CD4-positive, alpha-beta T cell treated with Interferon alpha-2 for 1 hour (primary cell): ENCODE results near the gene RNASE13.

Experiments
- DNase-seq, 2 donors: peaks; one replicate each; pipeline ENCODE4 v3.0.0-alpha.2; 2020 to 2022

Gene RNASE13, protein sequence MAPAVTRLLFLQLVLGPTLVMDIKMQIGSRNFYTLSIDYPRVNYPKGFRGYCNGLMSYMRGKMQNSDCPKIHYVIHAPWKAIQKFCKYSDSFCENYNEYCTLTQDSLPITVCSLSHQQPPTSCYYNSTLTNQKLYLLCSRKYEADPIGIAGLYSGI

DNA sequence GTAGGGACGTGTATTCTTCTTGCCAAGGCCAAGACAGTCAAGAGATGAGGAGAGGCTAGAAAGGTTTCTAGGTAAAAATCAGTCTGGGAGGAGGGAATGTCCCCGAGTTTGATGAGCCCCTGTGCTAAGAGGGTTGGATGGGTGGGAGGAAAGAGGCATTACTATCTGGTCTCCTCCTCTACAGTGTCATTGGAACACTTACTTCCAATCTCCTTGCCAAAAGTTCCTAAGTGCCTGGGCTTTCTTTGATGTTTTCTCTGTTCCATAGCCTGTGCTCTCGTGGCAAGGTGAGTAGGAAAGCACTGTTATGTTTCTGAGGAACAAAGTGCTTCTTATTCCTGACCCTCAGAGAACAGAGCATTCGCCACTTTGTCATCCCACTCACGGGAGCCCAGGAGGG is at the start of gene RNASE13:
TSS of gene RNASE13 (minus strand) at position 101 of the 400 bp plus-strand sequence. CDS start 519 bp downstream, outside the sequence.
- no peak for DNase-seq

DNA sequence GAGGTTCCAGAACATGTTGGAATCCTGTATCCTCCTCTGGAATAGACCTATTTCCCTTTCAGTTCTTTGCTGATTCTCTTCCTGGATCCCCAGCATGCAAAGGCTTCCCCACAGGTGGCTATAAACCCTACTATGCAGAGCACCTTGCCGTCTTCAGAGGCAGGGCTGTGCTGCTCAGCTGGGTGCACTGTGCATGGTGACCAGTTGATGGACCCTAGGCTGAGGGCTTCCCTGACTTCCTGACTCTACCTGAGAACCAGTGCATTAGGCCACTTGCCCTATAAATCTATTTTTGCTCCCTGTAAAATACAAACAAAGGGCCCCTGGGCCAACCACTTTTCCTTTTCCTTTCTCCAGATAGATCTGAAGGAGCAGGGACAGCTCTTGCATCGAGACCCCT is 49.8 kb upstream of the RNASE13 start:
- DNase-seq = no peak

DNA sequence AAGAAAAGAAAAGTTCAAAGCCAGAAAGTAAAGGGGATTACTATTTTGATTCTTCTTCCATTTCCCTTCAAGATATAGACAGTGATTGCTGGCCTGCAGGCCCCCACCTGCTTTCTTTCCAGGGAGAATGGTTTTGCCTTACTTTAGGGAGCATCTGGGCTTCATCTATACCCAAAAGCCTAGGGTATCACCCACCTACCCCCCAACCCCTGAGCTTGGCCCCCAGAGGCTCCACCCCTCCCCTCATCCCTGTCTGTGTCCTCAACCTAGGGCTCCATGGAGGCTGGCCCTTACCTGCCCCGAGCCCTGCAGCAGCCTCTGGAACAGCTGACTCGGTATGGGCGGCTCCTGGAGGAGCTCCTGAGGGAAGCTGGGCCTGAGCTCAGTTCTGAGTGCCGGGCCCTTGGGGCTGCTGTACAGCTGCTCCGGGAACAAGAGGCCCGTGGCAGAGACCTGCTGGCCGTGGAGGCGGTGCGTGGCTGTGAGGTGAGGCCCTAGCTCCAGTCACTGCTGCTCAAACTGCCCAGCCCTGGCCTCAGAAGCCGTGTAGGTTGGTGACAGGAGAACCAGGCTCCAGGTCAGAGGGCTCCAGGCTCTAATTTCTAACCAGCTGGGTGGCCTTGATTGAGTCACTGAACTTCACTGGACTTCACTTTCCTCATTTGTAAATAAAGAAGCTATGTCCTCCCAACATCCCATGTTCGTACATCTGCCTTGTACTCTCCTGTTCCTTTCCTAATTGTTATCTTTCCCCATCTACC is 49.1 kb upstream of the RNASE13 start:
- DNase-seq = no peak

DNA sequence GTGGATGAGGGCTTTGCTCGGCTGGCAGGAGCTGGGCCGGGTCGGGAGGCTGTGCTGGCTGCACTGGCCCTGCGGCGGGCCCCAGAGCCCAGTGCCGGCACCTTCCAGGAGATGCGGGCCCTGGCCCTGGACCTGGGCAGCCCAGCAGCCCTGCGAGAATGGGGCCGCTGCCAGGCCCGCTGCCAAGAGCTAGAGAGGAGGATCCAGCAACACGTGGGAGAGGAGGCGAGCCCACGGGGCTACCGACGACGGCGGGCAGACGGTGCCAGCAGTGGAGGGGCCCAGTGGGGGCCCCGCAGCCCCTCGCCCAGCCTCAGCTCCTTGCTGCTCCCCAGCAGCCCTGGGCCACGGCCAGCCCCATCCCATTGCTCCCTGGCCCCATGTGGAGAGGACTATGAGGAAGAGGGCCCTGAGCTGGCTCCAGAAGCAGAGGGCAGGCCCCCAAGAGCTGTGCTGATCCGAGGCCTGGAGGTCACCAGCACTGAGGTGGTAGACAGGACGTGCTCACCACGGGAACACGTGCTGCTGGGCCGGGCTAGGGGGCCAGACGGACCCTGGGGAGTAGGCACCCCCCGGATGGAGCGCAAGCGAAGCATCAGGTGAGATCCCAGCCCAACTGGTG is 47.0 kb upstream of the RNASE13 start:
- DNase-seq = no peak

DNA sequence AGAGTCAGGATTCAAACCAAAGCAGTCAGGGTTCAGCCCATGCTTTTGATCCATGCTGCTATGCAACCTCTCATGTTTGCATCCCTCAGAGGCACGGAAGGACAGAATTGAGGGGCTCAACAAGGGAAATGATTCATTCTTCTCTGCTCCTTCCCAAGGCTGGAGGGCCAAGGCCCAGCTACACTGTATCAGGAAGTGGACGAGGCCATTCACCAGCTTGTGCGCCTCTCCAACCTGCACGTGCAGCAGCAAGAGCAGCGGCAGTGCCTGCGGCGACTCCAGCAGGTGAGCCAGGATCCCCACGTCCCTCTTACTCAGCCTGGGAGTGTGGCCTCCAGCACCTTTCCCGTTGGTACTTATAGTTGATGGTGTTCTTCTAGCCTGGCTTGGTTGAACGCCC is 44.1 kb upstream of the RNASE13 start:
- no peak for DNase-seq

DNA sequence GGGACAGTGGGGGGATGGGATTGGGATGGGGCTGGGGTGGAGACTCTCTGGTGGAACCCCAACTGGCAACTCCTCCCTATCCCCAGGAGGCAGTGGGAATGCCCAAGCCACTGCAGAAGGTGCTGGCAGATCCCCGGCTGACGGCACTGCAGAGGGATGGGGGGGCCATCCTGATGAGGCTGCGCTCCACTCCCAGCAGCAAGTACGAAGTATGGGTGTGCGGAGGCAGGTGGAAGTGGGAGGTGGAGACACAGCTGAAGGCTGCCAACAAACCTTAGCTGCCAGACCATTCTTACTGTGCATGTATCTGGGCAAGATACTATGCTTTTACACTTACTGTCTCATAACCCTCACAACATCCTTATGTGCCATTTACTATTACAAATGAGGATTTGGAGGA is 43.7 kb upstream of the RNASE13 start:
- DNase-seq = no peak

DNA sequence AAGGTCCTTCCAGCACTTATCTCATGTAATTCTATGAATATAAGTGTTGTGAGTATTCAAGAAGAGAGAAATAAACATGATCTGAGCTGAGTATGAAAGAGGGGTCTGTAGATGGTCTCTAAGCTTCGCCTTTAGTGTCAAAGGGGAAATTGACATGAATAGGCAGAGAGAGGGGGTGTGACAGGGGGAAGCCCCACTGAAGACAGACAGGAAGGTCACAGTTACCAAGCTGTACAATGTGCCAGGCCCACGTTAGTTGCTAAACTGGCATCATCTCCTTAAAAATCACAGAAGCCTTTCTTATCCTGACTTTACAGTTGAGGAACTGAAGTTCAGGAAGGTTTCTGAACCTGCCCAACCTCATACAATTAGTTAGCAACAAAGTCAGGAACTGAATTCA is 43.1 kb upstream of the RNASE13 start:
- DNase-seq = no peak

DNA sequence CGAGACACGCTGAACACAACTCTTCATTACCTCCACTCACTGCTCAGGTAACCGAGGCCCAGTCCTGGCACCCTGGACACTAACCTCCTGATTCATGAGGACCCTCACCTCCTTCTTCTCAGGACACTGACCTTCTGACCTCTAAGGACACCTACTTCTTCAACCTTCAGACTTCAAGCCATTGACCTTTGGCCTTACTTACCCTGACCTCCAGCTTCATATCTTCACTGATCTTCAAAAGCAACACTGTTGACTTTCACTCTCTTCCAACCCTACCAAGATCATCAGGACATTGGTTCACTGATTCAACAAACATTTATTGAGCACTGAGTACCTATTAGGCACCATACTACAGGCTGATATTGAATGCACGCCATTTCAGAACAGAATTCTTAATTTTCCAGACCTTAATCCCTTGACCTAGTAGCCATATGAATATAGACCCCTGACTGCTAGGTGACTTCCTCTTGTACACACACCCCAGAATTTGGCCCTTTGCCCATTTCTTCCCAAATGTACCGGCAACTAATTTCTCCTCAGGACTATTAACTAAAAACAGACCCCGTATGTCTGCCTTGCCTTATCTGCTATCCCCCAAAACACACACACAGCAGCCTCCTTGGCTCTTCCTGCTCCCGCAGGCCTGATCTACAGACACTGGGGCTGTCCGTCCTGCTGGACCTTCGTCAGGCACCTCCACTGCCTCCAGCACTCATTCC is 41.3 kb upstream of the RNASE13 start:
- no peak for DNase-seq

DNA sequence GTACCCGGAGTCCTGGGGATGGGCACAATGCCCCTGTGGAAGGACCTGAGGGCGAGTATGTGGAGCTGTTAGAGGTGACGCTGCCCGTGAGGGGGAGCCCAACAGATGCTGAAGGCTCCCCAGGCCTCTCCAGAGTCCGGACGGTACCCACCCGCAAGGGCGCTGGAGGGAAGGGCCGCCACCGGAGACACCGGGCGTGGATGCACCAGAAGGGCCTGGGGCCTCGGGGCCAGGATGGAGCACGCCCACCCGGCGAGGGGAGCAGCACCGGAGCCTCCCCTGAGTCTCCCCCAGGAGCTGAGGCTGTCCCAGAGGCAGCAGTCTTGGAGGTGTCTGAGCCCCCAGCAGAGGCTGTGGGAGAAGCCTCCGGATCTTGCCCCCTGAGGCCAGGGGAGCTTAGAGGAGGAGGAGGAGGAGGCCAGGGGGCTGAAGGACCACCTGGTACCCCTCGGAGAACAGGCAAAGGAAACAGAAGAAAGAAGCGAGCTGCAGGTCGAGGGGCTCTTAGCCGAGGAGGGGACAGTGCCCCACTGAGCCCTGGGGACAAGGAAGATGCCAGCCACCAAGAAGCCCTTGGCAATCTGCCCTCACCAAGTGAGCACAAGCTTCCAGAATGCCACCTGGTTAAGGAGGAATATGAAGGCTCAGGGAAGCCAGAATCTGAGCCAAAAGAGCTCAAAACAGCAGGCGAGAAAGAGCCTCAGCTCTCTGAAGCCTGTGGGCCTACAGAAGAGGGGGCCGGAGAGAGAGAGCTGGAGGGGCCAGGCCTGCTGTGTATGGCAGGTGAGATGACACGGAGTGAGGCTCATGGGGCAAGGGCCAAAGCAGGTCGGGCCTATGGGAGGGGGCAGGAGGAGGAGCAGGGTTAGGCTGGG is 40.0 kb upstream of the RNASE13 start:
- no peak for DNase-seq

DNA sequence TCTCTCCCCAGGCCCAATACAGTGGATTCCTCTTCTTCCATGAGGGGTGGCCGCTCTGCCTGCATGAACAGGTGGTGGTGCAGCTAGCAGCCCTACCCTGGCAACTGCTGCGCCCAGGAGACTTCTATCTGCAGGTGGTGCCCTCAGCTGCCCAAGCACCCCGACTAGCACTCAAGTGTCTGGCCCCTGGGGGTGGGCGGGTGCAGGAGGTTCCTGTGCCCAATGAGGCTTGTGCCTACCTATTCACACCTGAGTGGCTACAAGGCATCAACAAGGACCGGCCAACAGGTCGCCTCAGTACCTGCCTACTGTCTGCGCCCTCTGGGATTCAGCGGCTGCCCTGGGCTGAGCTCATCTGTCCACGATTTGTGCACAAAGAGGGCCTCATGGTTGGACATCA is 39.3 kb upstream of the RNASE13 start:
- DNase-seq = no peak

DNA sequence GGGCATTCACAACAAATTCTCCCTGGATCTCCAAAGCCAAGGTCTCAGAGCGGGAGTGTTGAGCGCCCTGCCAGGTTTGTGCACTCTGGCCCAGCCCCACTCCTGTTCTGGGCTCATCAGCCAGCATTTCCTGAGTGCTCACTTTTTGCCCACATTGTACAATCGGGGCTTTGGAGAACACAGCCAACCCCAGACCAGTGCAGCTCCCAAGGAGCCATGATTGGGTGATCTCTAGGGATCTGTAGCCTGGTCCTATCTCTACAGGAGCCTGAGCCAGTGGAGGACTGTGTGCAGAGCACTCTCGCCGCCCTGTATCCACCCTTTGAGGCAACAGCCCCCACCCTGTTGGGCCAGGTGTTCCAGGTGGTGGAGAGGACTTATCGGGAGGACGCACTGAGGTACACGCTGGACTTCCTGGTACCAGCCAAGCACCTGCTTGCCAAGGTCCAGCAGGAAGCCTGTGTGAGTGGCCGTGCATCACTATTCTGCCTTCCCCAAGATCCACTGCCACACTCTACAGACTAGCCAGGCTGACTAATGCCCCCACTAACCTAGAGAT is 38.3 kb upstream of the RNASE13 start:
- DNase-seq = no peak

DNA sequence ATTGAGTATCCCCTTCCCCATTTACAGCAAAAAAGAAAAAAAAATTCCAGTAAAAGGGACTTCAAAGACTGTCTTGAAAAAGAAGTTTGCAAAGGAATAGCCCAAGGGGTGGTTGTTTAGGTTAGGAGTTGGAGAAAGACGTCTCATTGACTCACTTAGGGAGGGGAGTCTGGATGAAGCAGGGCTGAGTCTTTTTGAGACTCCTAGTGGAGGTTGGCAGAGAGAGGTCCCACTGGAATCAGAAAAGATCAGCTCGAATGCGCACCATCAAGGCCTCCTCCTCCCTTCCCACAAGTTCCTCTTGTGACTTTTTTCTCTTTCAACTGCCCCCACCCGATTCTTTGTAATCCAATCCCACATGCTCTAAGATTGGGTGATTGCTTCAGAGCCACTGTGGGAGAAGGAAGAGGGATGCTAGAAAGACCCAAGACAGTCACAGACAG is 37.4 kb upstream of the RNASE13 start:
- no peak for DNase-seq

DNA sequence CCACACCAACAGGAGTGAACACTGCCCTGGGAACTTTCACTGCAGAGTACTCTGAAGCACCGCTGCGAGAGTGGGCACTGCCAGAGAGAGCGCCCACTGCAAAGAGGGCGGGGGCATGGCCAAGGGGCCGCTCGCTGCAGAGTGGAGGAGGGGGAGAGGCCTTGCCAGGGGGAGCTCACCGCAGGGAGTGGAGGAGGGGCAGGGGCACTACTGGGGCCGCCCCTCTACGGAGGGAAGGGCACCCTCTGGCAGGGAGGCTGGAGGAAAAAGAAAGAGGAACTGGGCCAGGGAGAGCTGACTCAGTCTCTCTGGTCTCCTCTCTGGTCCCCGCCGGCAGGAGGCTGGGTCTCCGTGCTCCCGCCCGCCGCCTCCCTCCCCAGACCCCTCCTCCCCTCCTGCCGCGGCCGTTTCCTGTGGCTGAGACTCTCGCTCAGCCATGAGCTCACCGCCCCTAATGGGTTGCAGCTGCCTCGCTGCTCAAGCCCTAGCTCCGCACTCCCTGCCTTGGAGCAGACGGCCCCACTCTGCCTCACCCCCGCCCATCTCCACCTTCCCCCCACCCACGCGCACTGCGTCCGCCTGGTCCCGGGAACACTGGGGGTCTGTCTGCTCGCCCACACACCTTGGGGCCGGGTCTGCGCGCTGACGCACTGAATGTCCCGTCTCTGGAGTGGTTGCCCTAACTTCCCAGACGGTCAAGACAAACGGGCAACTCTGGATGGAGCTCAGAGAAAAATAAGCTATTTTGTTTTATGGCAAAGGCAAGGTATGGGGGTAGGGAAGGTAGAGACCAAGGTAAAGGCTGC is 36.8 kb upstream of the RNASE13 start:
- peak; percentile 58 to 65 for DNase-seq

DNA sequence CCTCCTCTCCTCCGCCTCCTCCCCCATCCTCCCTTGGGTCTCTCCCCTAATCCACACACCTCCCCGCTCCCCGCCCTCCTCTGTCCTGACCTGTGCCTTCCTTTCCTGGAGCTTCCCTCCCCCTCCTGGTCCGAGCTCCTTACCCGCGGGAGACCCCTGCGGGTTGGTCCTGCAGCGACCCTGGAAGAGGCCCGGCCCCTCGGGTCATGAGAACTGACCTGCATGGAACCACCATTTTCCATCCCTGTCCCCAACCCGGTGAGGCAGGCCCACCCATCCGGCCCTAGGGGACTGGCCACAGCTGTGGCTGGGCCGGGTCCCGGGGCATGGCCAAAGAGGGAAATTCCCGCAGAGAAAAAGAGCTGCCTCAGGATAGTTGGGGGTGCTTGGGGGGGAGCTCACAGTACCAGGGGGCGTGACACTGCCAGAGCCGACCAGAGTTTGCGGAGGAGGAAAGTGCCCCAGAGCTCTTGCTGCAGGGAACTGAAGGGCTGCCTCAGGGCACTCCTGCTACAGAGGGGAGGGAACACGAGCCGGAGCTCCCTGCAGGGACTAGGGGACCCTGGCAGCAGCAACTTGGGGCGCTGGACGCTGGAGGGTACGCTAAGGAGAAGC is 36.1 kb upstream of the RNASE13 start:
- peak in 1 of 2 donors; percentile 32 for DNase-seq

DNA sequence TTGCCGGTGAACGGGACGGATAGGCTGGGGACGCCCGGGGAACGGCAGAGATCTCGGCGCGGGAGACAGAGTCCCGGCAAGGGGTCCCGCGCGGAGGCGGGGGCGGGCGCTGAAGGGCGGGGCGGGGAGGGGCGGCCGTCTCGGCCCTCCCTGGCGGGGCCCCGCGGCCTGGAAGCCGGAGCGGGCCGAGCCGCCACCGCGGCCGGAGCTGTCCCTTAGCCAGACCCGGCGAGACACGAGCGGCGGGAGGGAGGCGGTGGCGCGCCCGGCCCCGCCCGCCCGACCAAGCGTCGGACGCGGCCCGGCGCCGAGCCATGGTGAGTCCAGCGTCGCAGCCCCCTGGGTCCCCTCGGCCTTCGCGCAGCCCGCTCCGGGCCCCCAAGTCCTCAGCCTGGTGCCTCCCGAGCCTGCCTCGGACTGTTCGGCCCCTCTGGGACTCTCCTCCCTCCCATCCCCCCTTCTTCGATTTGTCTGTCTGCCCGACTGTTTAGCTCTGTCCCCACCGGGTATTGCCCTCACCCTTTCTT is 35.5 kb upstream of the RNASE13 start, which contains the start of gene ARHGEF40:
TSS of gene ARHGEF40 (plus strand) at position 222 of the 527 bp plus-strand sequence. CDS start at position 315, 93 bp downstream.
- DNase-seq = peak in 1 of 2 donors; percentile 45

DNA sequence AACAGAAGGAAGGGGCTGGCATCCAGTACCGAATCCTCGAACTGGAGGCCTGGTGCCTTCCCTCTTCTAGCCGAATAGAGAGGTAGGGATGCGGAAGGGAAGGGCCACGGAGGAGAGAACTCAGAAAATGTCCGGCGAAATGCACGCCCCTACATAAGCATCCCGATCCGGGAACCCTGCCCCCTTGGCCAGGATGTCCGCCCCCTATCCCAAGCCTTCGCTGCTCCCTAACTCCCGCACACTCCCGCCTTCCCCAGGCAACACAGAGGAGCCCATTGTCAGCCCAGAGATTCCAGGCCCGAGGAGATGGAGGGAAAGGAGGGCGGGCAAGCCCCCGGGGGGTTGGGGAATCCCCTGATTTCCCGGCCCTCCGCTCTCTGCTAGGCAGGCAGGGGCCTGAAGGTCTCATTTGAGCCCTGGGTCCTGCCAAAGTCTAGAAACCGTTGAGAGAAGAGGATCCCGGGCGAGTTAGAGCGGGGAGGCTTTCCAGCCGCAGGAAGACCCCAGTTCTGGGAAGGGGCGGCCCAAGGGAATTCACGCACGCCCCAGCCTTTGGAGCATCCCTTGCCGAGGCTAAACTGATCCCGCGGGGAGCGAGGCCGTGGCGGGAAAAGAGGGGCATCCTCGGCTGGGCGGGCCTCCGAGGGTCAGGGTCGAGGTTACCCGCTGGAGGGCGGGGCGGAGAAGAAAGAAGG is 34.9 kb upstream of the RNASE13 start:
- DNase-seq = peak in 1 of 2 donors; percentile 34

DNA sequence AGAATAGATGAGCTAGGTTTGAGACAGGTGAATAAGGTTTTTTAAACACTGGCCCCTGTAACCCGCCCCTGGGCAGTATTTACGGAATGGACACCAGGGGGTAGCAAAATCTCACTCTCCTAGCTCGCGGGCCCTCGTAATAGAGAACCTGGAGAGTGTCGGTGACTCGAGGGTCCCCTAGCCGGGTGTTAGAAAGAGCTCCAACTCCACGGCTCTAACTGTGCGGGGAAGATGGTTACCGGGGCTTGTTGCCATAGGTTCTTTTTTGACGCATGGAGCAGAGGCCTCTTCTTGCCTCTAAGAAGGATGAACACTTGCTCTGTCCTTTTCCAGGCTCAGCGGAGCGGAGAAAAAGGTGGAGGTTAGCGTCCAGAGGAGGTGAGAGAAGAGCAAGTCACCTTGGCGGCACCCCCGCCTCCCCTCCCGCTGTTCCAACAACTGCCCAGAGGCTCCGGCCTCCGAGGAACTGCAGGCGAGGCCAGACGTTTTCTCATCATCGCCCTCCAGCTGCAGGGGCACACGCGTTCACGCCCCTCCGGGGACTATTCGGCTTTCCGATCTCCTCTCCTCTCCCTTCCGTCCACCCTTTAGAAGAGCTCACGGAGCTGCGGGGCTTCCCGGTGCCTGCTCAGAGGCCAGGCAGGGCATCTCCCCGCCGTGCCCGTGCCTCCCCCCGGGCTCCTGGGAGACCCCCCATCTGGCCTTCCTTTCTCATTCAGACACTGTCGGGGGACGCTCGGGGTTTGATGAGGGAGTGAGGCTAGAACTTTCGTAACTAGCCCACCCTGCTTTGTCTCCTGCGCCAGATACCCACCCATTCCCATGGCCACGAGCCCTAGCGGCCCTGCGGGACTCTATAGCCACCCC is 34.1 kb upstream of the RNASE13 start:
- peak; percentile 67 to 78 for DNase-seq

DNA sequence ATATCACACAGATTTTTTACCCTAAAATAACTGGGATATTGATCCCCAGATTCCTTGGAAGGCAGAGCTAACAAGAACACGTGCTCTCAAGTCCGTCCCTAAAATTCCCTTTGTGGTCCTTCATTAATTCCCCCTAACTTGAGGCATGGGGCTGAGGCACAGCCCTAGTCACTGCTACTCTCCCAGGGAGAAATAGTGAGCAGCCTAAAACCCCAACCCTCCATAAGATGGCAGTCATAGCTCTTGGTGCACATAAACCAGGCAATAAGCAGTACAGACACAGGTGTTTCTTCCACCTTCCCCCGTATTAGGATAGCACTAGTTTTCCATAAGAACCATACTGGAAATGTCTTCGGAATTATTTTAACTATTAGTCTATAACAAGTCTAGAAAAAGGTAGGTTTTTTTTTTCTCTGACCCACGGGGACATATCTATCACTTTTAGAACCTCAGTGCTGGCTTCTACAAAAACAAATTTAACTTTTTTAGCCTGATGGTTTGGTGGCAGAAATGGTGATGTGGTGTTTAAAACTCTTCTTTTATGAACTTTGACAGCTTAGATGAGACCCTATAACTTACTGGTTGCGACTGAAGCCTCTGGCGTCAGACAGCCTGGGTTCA is 32.4 kb upstream of the RNASE13 start:
- DNase-seq = peak in 1 of 2 donors; percentile 26
